Right ventricle myocardium superior (tissue), 1 donor: ENCODE results near the gene RPE65. TPM values are rescaled to one million over a fixed set of nuclear protein-coding genes. Genes with fewer than 3 reads are reported as not detected.
"Not testable (repeated sequence)": the region's sequence is repeated elsewhere in the genome, so short reads cannot be mapped to it uniquely, and the experiment has no call there.

Experiments used
- ATAC-seq: fragments of 200-7000 bp; cut with Tn5 transposase; one replicate; pipeline ENCODE4 v1.9.1; 2020; ENCODE audit warnings: mild to moderate bottlenecking; ENCODE audit not compliant: poor library complexity
- DNase-seq: peaks from one replicate; pipeline ENCODE4 v3.0.0-alpha.2; 2020
- intact Hi-C: fragments of 100-400 bp; cut with DNase I; formaldehyde crosslinking; loops from one replicate; pipeline ENCODE4 v1.11.2; 2022
- total RNA-seq: library from RNA; stranded (reverse); fragmentation: NEBNext Ultra II Directional; extraction: Animal tissue kit (Norgen Biotek cat#: 25700); gene quantifications from one replicate; pipeline ENCODE4 v1.2.1, GENCODE V29; 2021
- donor health status: DM: no; HTN: yes; CAD: no; lungs with severe emphysema.

The RPE65 gene
- total RNA-seq, 1 donor from 2014 or later: not detected

GRCh38 chr1:68459091-68459490 is 9.3 kb upstream of the RPE65 start:
- DNase-seq: no peak
- ATAC-seq: no peak
- intact Hi-C loops: no loop called here

GRCh38 chr1:68456202-68456601 is 6.4 kb upstream of the RPE65 start:
- ATAC-seq (no peak), DNase-seq (no peak)
- intact Hi-C loops: no loop called here

- intact Hi-C loops: no loop called here
- no peak for DNase-seq
- peak; percentile 60 for ATAC-seq
Measured at GRCh38 chr1:68454534-68454933, 4.8 kb upstream of the RPE65 start.

GRCh38 chr1:68453060-68453670 is 3.4 kb upstream of the RPE65 start:
- intact Hi-C loops: no loop called here
- ATAC-seq (no peak), DNase-seq (no peak)

GRCh38 chr1:68448365-68448764 is 1.4 kb downstream of the RPE65 start:
- intact Hi-C loops: no loop called here
- no peak for ATAC-seq
- no peak for DNase-seq

- no peak for ATAC-seq
- intact Hi-C loops: no loop called here
- DNase-seq: no peak
Measured at GRCh38 chr1:68445709-68446108, 4.0 kb downstream of the RPE65 start.

GRCh38 chr1:68442822-68443556 is 6.8 kb downstream of the RPE65 start:
- peak; percentile 53 for ATAC-seq
- DNase-seq: no peak
- intact Hi-C loops: no loop called here

- ATAC-seq (no peak), DNase-seq (no peak)
- intact Hi-C loops: no loop called here
Measured at GRCh38 chr1:68442006-68442405, 7.7 kb downstream of the RPE65 start.

GRCh38 chr1:68438310-68438709 is 11.4 kb downstream of the RPE65 start:
- DNase-seq (no peak), ATAC-seq (no peak)
- intact Hi-C loops: no loop called here

- no peak for ATAC-seq
- DNase-seq: no peak
- intact Hi-C loops: no loop called here
Measured at GRCh38 chr1:68433395-68433794, 16.4 kb downstream of the RPE65 start.

- ATAC-seq: no peak
- no peak for DNase-seq
- intact Hi-C loops: no loop called here
Measured at GRCh38 chr1:68431076-68431475, 18.7 kb downstream of the RPE65 start.

GRCh38 chr1:68429233-68429808 is 20.4 kb downstream of the RPE65 start:
- intact Hi-C loops: no loop called here
- DNase-seq (no peak), ATAC-seq (peak; percentile 29)

- no peak for ATAC-seq
Measured at GRCh38 chr1:68426594-68426993, 23.2 kb downstream of the RPE65 start.

GRCh38 chr1:68421350-68421749 is 28.4 kb downstream of the RPE65 start:
- ATAC-seq (no peak), DNase-seq (no peak)
- intact Hi-C loops: no loop called here

More at GRCh38 chr1:68426594-68426993, 23.2 kb downstream of the RPE65 start:
- no peak for DNase-seq
- intact Hi-C loops: no loop called here

- ATAC-seq (no peak), DNase-seq (no peak)
- intact Hi-C loops: no loop called here
Measured at GRCh38 chr1:68409426-68409825, 40.3 kb downstream of the RPE65 start.

- intact Hi-C loops: no loop called here
- DNase-seq (no peak), ATAC-seq (no peak)
Measured at GRCh38 chr1:68401506-68401905, 48.2 kb downstream of the RPE65 start.

- DNase-seq, intact Hi-C loops: not testable (repeated sequence)
Measured at GRCh38 chr1:68395575-68395974, 54.2 kb downstream of the RPE65 start.

GRCh38 chr1:68392474-68392873 is 57.3 kb downstream of the RPE65 start:
- DNase-seq, ATAC-seq, intact Hi-C loops: not testable (repeated sequence)

More at GRCh38 chr1:68395575-68395974, 54.2 kb downstream of the RPE65 start:
- not testable (repeated sequence) for ATAC-seq

- intact Hi-C loops, DNase-seq, ATAC-seq: not testable (repeated sequence)
Measured at GRCh38 chr1:68385798-68386524, 63.8 kb downstream of the RPE65 start.
